Panc1 (cell line): ENCODE measurements around the gene ASIC3. TPM values are rescaled to one million over a fixed set of nuclear protein-coding genes. Genes with fewer than 3 reads are reported as not detected.
A peak's percentile ranks its signal among the peaks of the same experiment; 100 is the strongest.

Source experiments
- ATAC-seq: fragments of 200-7000 bp; cut with Tn5 transposase; 2 replicates; pipeline ENCODE4 v1.9.1; 2020; ENCODE audit warnings: mild to moderate bottlenecking, moderate library complexity
- BruUV-seq: library from RNA; stranded (reverse); fragments of 400-500 nt; replicated peaks from 2 replicates; lab custom pipeline; 2021; lab: Mats Ljungman, UMichigan
- CTCF ChIA-PET: fragments of 300-600 bp; sonication (Branson Sonifier 250); formaldehyde crosslinking; loops from one replicate; lab custom pipeline; 2022; ENCODE audit warnings: antibody characterized with exemption; lab: Charles Lee
- POLR2A ChIA-PET: fragments of 300-600 bp; sonication (Branson Sonifier 250); formaldehyde crosslinking; loops from one replicate; lab custom pipeline; 2022; ENCODE audit warnings: antibody characterized with exemption; lab: Charles Lee
- DNase-seq: peaks from one replicate; pipeline ENCODE4 v3.0.0-alpha.2; 2010; ENCODE audit warnings: low read depth, low spot score
- H3K27ac ChIP-seq: 2 replicates; pipeline ENCODE4 v1.5.1; 2011; ENCODE audit warnings: mild to moderate bottlenecking, low read length, inconsistent platforms
- H3K27me3 ChIP-seq: fragments of 200-500 bp; sonication (Bioruptor generic); 2 replicates; pipeline ENCODE4 v1.6.0; 2014; ENCODE audit warnings: low read length, inconsistent platforms; ENCODE audit not compliant: control insufficient read depth, insufficient read depth
- H3K36me3 ChIP-seq: fragments of 200-500 bp; sonication (Bioruptor generic); 2 replicates; pipeline ENCODE4 v1.5.1; 2014; ENCODE audit warnings: inconsistent platforms, mild to moderate bottlenecking, low read length, moderate library complexity; ENCODE audit not compliant: control insufficient read depth, insufficient read depth
- H3K4me1 ChIP-seq: 2 replicates; pipeline ENCODE4 v1.5.1; 2011; ENCODE audit warnings: inconsistent platforms, mild to moderate bottlenecking, low read length, moderate library complexity; ENCODE audit not compliant: control insufficient read depth, insufficient read depth
- H3K4me3 ChIP-seq, 2 experiments: 2 replicates each; pipeline ENCODE4 v1.5.1; 2011 to 2012; ENCODE audit warnings: low read depth in 2 of 2, low read length in 2 of 2, mild to moderate bottlenecking in 2 of 2, inconsistent platforms in 1 of 2, moderate library complexity in 1 of 2
- H3K9me3 ChIP-seq: fragments of 200-500 bp; sonication (Bioruptor generic); 2 replicates; pipeline ENCODE4 v1.5.1; 2014; ENCODE audit warnings: low read depth, mild to moderate bottlenecking, inconsistent platforms, low read length, moderate library complexity; ENCODE audit not compliant: control insufficient read depth, insufficient read depth
- POLR2AphosphoS5 ChIP-seq: IDR thresholded peaks from 2 replicates; pipeline ENCODE4 v1.6.1; 2012; ENCODE audit warnings: mild to moderate bottlenecking, low read depth, low read length, moderate library complexity
- REST ChIP-seq, 2 experiments: IDR thresholded peaks; 2 replicates each; pipeline ENCODE4 v1.6.1; 2011 to 2012; ENCODE audit warnings: low read depth in 2 of 2, control low read depth in 1 of 2, low read length in 1 of 2, mild to moderate bottlenecking in 1 of 2, moderate library complexity in 1 of 2; ENCODE audit not compliant: insufficient read depth in 1 of 2
- SIN3A ChIP-seq: IDR thresholded peaks from 2 replicates; pipeline ENCODE4 v1.6.1; 2012; ENCODE audit warnings: low read depth, mild to moderate bottlenecking, low read length, moderate library complexity, borderline replicate concordance; ENCODE audit not compliant: insufficient read depth
- TCF7L2 ChIP-seq: IDR thresholded peaks from 2 replicates; pipeline ENCODE4 v1.6.1; 2011; ENCODE audit warnings: mild to moderate bottlenecking, low read depth, low read length, inconsistent platforms
- in situ Hi-C: cut with HindIII; loops from 2 replicates; pipeline ENCODE4 v1.10.0; 2016; ENCODE audit warnings: low sequenced_read_pairs, low pct_unique_long_range_greater_than_20kb
- intact Hi-C: fragments of 100-400 bp; cut with micrococcal nuclease; formaldehyde crosslinking; loops from one replicate; pipeline ENCODE4 v1.10.0; 2022; ENCODE audit not compliant: unreplicated experiment
- total RNA-seq: library from RNA; stranded (reverse); gene quantifications from one replicate; pipeline ENCODE4 v1.2.1, GENCODE V29; 2021; ENCODE audit not compliant: unreplicated experiment
- TF ChIP-seq, protein P1 (sequence below): fragments of 450-650 bp; IDR thresholded peaks from 2 replicates; pipeline ENCODE4 v1.5.1; 2017; ENCODE audit warnings: mild to moderate bottlenecking

The ASIC3 gene
- total RNA-seq, 1 experiment from 2014 or later: 1.3 TPM

DNA sequence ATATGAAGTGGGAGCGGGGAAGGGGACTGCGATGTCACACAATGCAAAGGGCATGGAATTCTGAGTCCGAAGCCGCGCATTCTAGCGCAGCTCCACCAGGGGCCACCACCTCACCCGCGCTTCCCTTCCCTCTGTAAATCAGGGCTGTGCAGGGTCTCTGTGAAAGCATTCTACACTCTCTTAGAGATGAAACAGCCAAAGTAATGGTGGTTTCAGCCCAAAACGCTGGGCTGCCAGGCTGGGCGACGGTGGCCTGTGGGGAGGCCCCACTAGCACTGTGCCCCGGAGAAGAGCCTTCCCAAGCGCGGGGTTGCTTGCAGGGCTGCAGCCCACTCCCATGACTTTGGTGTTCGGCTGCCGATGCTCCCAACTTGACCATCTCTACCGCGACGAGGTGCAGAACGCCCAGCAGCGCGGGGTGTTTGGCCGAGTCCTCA is 35.4 kb upstream of the ASIC3 start:
- Histone ChIP-seq H3K27me3 (no peaks in the 10 kb centered on the region), H3K4me1 (peaks cover 33% of the 10 kb centered on the region), H3K4me3 (no peak overlapping the region; a peak in 1 of 4 replicates), H3K27ac (no peak overlapping the region), H3K36me3 (no peaks in the 10 kb centered on the region), H3K9me3 (no peaks in the 10 kb centered on the region)
- in situ Hi-C loops (no loop called here), intact Hi-C loops (loop anchor here (2.0 kb wide), 1 partner anchor 98 kb away; no protein-coding TSS in a partner anchor)
- DNase-seq (no peak), ATAC-seq (peak; percentile 47)
- TF ChIP-seq, protein P1, sequence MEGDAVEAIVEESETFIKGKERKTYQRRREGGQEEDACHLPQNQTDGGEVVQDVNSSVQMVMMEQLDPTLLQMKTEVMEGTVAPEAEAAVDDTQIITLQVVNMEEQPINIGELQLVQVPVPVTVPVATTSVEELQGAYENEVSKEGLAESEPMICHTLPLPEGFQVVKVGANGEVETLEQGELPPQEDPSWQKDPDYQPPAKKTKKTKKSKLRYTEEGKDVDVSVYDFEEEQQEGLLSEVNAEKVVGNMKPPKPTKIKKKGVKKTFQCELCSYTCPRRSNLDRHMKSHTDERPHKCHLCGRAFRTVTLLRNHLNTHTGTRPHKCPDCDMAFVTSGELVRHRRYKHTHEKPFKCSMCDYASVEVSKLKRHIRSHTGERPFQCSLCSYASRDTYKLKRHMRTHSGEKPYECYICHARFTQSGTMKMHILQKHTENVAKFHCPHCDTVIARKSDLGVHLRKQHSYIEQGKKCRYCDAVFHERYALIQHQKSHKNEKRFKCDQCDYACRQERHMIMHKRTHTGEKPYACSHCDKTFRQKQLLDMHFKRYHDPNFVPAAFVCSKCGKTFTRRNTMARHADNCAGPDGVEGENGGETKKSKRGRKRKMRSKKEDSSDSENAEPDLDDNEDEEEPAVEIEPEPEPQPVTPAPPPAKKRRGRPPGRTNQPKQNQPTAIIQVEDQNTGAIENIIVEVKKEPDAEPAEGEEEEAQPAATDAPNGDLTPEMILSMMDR: peak; percentile 85
- TF ChIP-seq SIN3A: no peak
- TF ChIP-seq REST (IDR thresholded peaks at IDR 0.05; ENCODE audit: insufficient read depth in 1 of 2, low read depth in 2 of 2, low read length in 1 of 2): no peak
- no peak for TF ChIP-seq TCF7L2
- BruUV-seq: no TSS peak
- POLR2A ChIA-PET: interaction anchor here (0.6 kb wide), 1 partner anchor 21 kb away, joined by 7 read pairs; no protein-coding TSS in a partner anchor
- CTCF ChIA-PET: no interaction called here

GRCh38 chr7:151013356-151013732 is 35.0 kb upstream of the ASIC3 start:
- intact Hi-C loops: loop anchor here (2.0 kb wide), 1 partner anchor 97 kb away; no protein-coding TSS in a partner anchor
- no peaks in the 10 kb centered on the region for H3K9me3 ChIP-seq
- no peaks in the 10 kb centered on the region for H3K27me3 ChIP-seq
- no peak overlapping the region for H3K27ac ChIP-seq
- peaks cover 32% of the 10 kb centered on the region for H3K4me1 ChIP-seq
- TF ChIP-seq SIN3A (no peak), REST (IDR thresholded peaks at IDR 0.05; ENCODE audit: insufficient read depth in 1 of 2, low read depth in 2 of 2, low read length in 1 of 2) (no peak), POLR2AphosphoS5 (no peak), TCF7L2 (no peak)
- TF ChIP-seq, protein P1: no peak
- no peak overlapping the region for H3K4me3 ChIP-seq
- no TSS peak for BruUV-seq
- DNase-seq (no peak), ATAC-seq (no peak)
- POLR2A ChIA-PET: no interaction called here
- in situ Hi-C loops: no loop called here
- CTCF ChIA-PET: no interaction called here
- no peaks in the 10 kb centered on the region for H3K36me3 ChIP-seq
